HL-60/S4 treated with retinoic acid at 250 ng/mL for 4 days and 3 days (cell line): ENCODE results near the gene TBC1D3I.
"Not testable (repeated sequence)": the region's sequence is repeated elsewhere in the genome, so short reads cannot be mapped to it uniquely, and the experiment has no call there.

Source experiments
- in situ Hi-C: fragments of 300-500 bp; cut with MboI; formaldehyde crosslinking; loops from 2 replicates; pipeline ENCODE4 v1.7.0; 2022; ENCODE audit warnings: low sequenced_read_pairs

TBC1D3I gene

GRCh38 chr17:36264470-36264869 lies at the start of gene TBC1D3I:
TSS of gene TBC1D3I (minus strand) at chr17:36264570. CDS start at chr17:36262985, 1,585 bp downstream.
- in situ Hi-C loops = not testable (repeated sequence)

DNA sequence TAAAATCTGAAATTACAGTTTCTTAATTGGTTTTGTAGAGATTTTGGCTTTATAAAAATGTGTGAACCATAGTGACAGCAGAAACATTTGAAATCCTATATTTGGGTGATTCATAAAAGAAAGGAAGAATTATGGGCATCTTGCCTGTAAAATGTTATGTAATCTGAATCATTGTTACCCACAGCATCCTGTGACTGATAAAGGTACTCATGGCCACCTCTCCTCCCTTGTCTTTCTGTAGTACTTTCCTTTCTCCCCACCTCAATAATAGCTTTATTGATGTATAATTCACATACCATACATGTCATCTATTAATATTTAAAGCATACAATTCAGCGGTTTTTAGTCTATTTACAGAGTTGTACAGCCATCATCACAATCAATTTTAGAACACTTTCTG lies 30.8 kb upstream of the TBC1D3I start:
- in situ Hi-C loops = not testable (repeated sequence)

GRCh38 chr17:36289965-36290612 lies 25.7 kb upstream of the TBC1D3I start:
- in situ Hi-C loops = not testable (repeated sequence)

GRCh38 chr17:36284219-36284618 lies 19.8 kb upstream of the TBC1D3I start:
- in situ Hi-C loops = not testable (repeated sequence)

- in situ Hi-C loops = not testable (repeated sequence)
Measured at GRCh38 chr17:36283256-36283655, 18.9 kb upstream of the TBC1D3I start.

DNA sequence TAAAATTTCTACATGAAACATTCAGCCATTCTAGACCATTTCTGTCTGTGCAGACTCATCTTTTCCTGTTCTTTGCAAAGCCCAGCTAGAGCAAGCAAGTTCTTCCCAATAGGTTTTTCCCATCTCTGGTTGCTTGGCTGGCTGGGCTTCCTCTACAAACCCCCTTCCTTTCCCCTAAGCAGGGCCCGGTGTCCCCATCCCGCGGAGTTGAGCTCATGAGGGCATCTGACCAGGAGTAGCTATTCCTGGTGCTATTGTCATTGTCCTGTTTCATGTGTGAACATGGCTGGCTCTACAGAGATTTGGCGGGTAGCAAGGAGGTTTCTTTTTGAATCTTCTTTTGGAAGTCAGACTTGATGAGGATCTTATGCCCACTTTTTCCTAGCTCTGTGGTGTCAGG lies 22.3 kb downstream of the TBC1D3I start:
- in situ Hi-C loops = not testable (repeated sequence)

- in situ Hi-C loops = not testable (repeated sequence)
Measured at GRCh38 chr17:36229644-36230043, 34.7 kb downstream of the TBC1D3I start.

DNA sequence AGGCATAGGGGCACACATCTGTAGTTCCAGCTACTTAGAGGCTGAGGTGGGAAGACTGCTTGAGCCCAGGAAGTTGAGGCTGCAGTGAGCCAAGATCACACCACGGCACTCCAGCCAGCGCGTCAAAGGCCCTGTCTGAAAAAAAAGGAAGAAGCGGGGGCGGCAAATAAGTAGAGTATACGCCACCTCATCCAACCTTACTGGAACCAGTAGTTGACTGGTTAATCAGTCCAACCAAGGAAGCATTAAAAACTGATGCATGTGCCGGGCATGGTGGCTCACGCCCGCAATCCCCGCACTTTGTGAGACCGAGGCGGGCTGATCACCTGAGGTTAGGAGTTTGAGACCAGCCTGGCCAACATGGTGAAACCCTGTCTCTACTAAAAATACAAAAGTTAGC lies 41.4 kb downstream of the TBC1D3I start:
- in situ Hi-C loops = not testable (repeated sequence)

DNA sequence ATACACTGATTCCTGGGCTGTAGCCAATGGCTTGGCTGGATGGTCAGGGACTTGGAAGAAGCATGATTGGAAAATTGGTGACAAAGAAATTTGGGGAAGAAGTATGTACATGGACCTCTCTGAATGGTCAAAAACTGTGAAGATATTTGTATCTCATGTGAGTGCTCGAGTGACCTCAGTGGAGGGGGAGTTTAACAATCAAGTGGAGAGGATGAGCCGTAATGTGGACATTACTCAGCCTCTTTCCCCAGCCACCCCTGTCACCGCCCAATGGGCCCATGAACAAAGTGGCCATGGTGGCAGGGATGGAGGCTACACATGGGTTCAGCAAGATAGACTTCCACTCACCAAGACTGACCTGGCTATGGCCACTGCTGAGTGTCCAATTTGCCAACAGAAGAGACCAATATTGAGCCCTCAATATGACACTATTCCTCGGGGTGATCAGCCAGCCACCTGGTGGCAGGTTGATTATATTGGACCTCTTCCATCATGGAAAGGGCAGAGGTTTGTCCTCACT lies 42.7 kb downstream of the TBC1D3I start:
- in situ Hi-C loops = not testable (repeated sequence)

DNA sequence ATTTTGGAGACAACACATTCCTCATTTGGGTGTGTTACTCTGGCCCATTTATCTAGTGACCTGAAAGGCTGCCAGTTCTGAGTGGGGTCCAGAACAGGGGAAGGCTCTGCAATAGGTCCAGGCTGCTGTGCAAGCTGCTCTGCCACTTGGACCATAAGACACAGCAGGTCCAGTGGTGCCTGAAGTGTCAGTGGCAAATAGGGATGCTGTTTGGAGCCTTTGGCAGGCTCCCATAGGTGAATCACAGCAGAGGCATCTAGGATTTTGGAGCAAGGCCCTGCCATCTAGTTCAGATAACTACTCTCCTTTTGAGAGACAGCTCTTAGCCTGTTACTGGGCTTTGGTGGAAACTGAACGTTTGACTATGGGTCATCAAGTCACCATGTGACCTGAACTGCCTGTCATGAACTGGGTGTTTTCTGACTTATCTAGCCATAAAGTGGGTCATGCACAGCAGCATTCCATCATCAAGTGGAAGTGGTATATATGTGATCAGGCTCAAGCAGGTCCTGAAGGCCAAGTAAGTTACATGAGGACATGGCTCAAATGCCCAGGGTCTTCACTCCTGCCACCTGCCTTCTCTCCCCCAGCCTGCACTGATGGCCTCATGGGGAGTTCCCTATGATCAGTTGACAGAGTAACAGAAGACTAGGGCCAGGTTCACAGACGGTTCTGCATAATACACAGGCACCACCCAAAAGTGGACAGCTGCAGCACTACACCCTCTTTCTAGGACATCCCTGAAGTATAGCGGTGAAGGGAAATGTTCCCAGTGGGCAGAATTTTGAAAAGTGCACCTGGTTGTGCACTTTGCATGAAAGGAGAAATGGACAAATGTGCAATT lies 43.4 kb downstream of the TBC1D3I start:
- in situ Hi-C loops = not testable (repeated sequence)

DNA sequence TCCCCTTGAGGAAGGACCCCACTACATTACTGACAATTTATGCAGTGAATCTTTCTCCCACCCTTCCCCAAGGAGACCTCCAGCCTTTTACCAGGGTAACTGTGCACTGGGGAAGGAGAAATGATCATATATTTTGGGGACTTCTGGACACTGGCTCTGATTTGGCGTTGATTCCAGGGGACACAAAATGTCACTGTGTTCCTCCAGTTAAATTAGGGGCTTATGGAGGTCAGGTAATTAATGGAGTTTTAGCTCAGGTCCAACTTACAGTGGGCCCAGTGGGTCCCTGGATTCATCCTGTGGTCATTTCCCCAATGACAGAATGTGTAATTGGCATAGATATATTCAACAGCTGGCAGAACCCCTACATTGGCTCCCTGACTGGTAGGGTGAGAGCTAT lies 44.8 kb downstream of the TBC1D3I start:
- in situ Hi-C loops = not testable (repeated sequence)

GRCh38 chr17:36215406-36216308 lies 48.7 kb downstream of the TBC1D3I start:
- in situ Hi-C loops = not testable (repeated sequence)

GRCh38 chr17:36214918-36215317 lies 49.5 kb downstream of the TBC1D3I start:
- in situ Hi-C loops = no loop called here

- in situ Hi-C loops = no loop called here
Measured at GRCh38 chr17:36213695-36214094, 50.7 kb downstream of the TBC1D3I start.

DNA sequence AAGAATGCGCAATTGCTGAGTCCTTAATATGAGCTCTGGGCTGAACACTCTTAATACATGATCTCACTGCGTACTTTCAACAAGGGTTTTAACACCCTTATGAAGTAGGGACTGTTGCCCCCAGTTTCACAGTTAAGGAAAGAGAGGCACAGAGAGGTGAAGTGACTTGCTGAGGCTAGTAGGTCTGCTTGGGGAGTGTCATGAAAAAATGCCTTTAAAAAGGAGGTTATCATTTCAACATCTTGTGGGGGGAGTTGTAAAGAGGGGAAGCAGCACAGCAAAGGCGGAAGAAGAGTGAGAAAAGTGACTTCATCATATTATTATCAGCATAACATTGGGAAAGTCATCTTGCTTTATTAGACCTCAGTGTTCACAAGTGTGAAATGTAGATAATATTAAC lies 51.4 kb downstream of the TBC1D3I start:
- in situ Hi-C loops = no loop called here

GRCh38 chr17:36212272-36212605 lies 52.1 kb downstream of the TBC1D3I start:
- in situ Hi-C loops = no loop called here

- in situ Hi-C loops = not testable (repeated sequence)
Measured at GRCh38 chr17:36211484-36212271, 52.7 kb downstream of the TBC1D3I start.

- in situ Hi-C loops = not testable (repeated sequence)
Measured at GRCh38 chr17:36210439-36211211, 53.7 kb downstream of the TBC1D3I start, which contains the start of gene CCL4L2. TSS of gene CCL4L2 (plus strand) at chr17:36211063.

DNA sequence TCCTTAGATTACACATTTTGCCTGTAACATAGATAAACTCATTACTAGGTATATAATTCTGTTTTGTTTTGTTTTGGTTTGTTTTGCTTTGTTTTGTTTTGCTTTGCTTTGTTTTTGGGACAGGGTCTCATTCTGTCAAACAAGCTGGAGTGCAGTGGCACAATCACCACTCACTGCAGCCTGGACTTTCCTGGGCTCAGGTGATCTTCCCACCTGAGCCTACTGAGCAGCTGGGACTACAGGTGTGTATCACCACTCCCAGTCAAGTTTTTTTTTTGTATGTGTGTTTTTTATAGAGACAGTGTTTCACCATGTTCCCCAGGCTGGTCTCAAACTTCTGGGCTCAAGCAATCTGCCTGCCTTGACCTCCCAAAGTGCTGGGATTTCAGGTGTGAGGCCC lies 54.8 kb downstream of the TBC1D3I start:
- in situ Hi-C loops = no loop called here
